Measurements from ENCODE around the gene C6orf132. TPM values are rescaled to one million over a fixed set of nuclear protein-coding genes. Genes with fewer than 3 reads are reported as not detected.

Gene C6orf132
- total and polyA plus RNA-seq, 9 of the 15 experiments (the other 6 are each of a cell fraction or from before 2014, with no cell fraction given) = 0.06 to 0.35 (median 0.14) TPM

GRCh38 chr6:42075159-42075838 is 67.1 kb downstream of the C6orf132 start (continued):
- TF ChIP-seq ZNF143 (CRISPR knock-in tag; IDR thresholded peaks at IDR 0.05) = no peak
- TF ChIP-seq EWSR1 (IDR thresholded peaks at IDR 0.05; ENCODE audit: borderline replicate concordance, low read depth, partially characterized antibody) = no peak
- no peak for TF ChIP-seq FOXA1 (IDR thresholded peaks at IDR 0.05; ENCODE audit: borderline replicate concordance)
- peak; percentile 80; the same call in 1 of the 2 replicates for TF ChIP-seq ARID2 (IDR thresholded peaks at IDR 0.05)
- TF ChIP-seq GTF2F1 (IDR thresholded peaks at IDR 0.05; ENCODE audit: low read depth, low read length) = no peak
- TF ChIP-seq KLF6 (CRISPR knock-in tag; IDR thresholded peaks at IDR 0.05; ENCODE audit: borderline replicate concordance) = no peak
- TF ChIP-seq ZNF232 (CRISPR knock-in tag; IDR thresholded peaks at IDR 0.05) = no peak
- TF ChIP-seq HSF4 (CRISPR knock-in tag; IDR thresholded peaks at IDR 0.05; ENCODE audit: borderline replicate concordance) = no peak
- TF ChIP-seq RHOXF2B (CRISPR knock-in tag; conservative IDR thresholded peaks at IDR 0.05) = no peak
- TF ChIP-seq DMBX1 (CRISPR knock-in tag; IDR thresholded peaks at IDR 0.05; ENCODE audit: borderline replicate concordance) = no peak
- no peak for TF ChIP-seq FOS (IDR thresholded peaks at IDR 0.05; ENCODE audit: extremely low read depth, insufficient read length)
- TF ChIP-seq KAT7 (CRISPR knock-in tag; IDR thresholded peaks at IDR 0.05; ENCODE audit: borderline replicate concordance) = no peak
- no peak for TF ChIP-seq FOXJ3 (CRISPR knock-in tag; IDR thresholded peaks at IDR 0.05)
- no peak for TF ChIP-seq TBL1XR1 (IDR thresholded peaks at IDR 0.05; ENCODE audit: low read length in 2 of 2)
- no peak for TF ChIP-seq ZNF695 (CRISPR knock-in tag; IDR thresholded peaks at IDR 0.05)
- TF ChIP-seq ZFX (CRISPR knock-in tag; IDR thresholded peaks at IDR 0.05) = no peak
- TF ChIP-seq POLR2A (conservative IDR thresholded peaks at IDR 0.05) = no peak
- TF ChIP-seq RBM15 (IDR thresholded peaks at IDR 0.05; ENCODE audit: insufficient read depth, low read length) = no peak
- no peak for TF ChIP-seq ZNF324 (CRISPR knock-in tag; IDR thresholded peaks at IDR 0.05)
- no peak for TF ChIP-seq ZNF583 (CRISPR knock-in tag; IDR thresholded peaks at IDR 0.05)
- TF ChIP-seq SPI1 (IDR thresholded peaks at IDR 0.05; ENCODE audit: borderline replicate concordance, low read depth, low read length) = 0 out of 2 replicates have a peak, but pooled peaks have one; percentile 1
- no peak for TF ChIP-seq MCM2 (IDR thresholded peaks at IDR 0.05; ENCODE audit: low read depth)
- TF ChIP-seq KAT8 (IDR thresholded peaks at IDR 0.05; ENCODE audit: low read depth) = no peak
- TF ChIP-seq DLX4 (CRISPR knock-in tag; IDR thresholded peaks at IDR 0.05) = no peak
- no peak for TF ChIP-seq HIVEP1 (CRISPR knock-in tag; IDR thresholded peaks at IDR 0.05)
- peak; percentile 54; the same call in 1 of the 2 replicates for TF ChIP-seq SP1 (CRISPR knock-in tag; IDR thresholded peaks at IDR 0.05)
- TF ChIP-seq STAT5B (CRISPR knock-in tag; IDR thresholded peaks at IDR 0.05) = no peak
- TF ChIP-seq TCF7L2 (IDR thresholded peaks at IDR 0.05; ENCODE audit: low read depth, low read length) = no peak
- TF ChIP-seq RAD51 (IDR thresholded peaks at IDR 0.05; ENCODE audit: borderline replicate concordance, low read depth) = no peak

All from K562 (cell line).